ENCODE results near the gene TEX13C.

DNA sequence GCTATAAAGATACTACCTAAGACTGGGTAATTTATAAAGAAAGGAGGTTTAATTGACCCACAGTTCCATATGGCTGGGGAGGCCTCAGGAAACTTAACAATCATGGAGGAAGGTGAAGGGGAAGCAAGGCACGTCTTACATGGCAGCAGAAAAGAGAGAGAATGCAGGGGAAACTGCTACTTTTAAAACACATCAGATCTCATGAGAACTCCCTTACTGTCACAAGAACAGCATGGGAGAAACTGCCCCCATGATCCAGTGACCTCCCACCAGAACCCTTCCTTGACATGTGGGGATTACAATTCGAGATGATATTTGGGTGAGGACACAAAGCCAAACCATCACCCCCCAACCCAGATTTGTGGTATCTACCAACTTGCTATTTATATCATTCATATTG lies 13.9 kb downstream of the TEX13C start:
- TF ChIP-seq, protein P1, sequence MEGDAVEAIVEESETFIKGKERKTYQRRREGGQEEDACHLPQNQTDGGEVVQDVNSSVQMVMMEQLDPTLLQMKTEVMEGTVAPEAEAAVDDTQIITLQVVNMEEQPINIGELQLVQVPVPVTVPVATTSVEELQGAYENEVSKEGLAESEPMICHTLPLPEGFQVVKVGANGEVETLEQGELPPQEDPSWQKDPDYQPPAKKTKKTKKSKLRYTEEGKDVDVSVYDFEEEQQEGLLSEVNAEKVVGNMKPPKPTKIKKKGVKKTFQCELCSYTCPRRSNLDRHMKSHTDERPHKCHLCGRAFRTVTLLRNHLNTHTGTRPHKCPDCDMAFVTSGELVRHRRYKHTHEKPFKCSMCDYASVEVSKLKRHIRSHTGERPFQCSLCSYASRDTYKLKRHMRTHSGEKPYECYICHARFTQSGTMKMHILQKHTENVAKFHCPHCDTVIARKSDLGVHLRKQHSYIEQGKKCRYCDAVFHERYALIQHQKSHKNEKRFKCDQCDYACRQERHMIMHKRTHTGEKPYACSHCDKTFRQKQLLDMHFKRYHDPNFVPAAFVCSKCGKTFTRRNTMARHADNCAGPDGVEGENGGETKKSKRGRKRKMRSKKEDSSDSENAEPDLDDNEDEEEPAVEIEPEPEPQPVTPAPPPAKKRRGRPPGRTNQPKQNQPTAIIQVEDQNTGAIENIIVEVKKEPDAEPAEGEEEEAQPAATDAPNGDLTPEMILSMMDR (conservative IDR thresholded peaks at IDR 0.05), result no peak
- no peak for TF ChIP-seq EZH2 (IDR thresholded peaks at IDR 0.05; ENCODE audit: low read depth)

Measured in PC-9 (cell line).